Hepatocyte (in vitro differentiated cells): ENCODE data around the gene GPRIN3. TPM values are rescaled to one million over a fixed set of nuclear protein-coding genes. Genes with fewer than 3 reads are reported as not detected.

Experiments
- DNase-seq: peaks from one replicate; pipeline ENCODE4 v3.0.0-alpha.2; 2016; ENCODE audit warnings: low spot score
- H2AFZ ChIP-seq: fragments of 200-600 bp; sonication (generic); 2 replicates; pipeline ENCODE4 v1.6.0; 2016; ENCODE audit warnings: antibody characterized with exemption, mild to moderate bottlenecking
- H3K27ac ChIP-seq: fragments of 200-600 bp; sonication (generic); 2 replicates; pipeline ENCODE4 v1.5.1; 2016; ENCODE audit warnings: mild to moderate bottlenecking
- H3K27me3 ChIP-seq: fragments of 200-600 bp; sonication (generic); 2 replicates; pipeline ENCODE4 v1.6.1; 2016
- H3K36me3 ChIP-seq: fragments of 200-600 bp; sonication (generic); replicated peaks from 2 replicates; pipeline ENCODE4 v1.5.1; 2016; ENCODE audit warnings: low read depth; ENCODE audit not compliant: insufficient read depth
- H3K4me1 ChIP-seq: fragments of 200-600 bp; sonication (generic); 2 replicates; pipeline ENCODE4 v1.5.1; 2016; ENCODE audit warnings: mild to moderate bottlenecking, moderate library complexity; ENCODE audit not compliant: insufficient read depth
- H3K4me2 ChIP-seq: fragments of 200-600 bp; sonication (generic); 2 replicates; pipeline ENCODE4 v1.6.0; 2016
- H3K4me3 ChIP-seq: fragments of 200-600 bp; sonication (generic); 2 replicates; pipeline ENCODE4 v1.5.1; 2016; ENCODE audit warnings: mild to moderate bottlenecking
- H3K79me2 ChIP-seq: fragments of 200-600 bp; sonication (generic); 2 replicates; pipeline ENCODE4 v1.6.0; 2017; ENCODE audit warnings: mild to moderate bottlenecking
- H3K9me2 ChIP-seq: fragments of 200-600 bp; sonication (generic); replicated peaks from 2 replicates; pipeline ENCODE4 v1.6.0; 2017; ENCODE audit warnings: mild to moderate bottlenecking; ENCODE audit not compliant: insufficient read depth
- H3K9me3 ChIP-seq: fragments of 200-600 bp; sonication (generic); 2 replicates; pipeline ENCODE4 v1.5.1; 2016; ENCODE audit warnings: low read depth, mild to moderate bottlenecking
- H4K20me1 ChIP-seq: fragments of 200-600 bp; sonication (generic); 2 replicates; pipeline ENCODE4 v1.6.0; 2016; ENCODE audit warnings: mild to moderate bottlenecking; ENCODE audit not compliant: insufficient read depth, poor library complexity, severe bottlenecking
- CTCF ChIP-seq: fragments of 200-600 bp; sonication (generic); IDR thresholded peaks from 2 replicates; pipeline ENCODE4 v1.5.1; 2016; ENCODE audit warnings: antibody characterized with exemption, mild to moderate bottlenecking; ENCODE audit not compliant: poor library complexity
- EZH2 ChIP-seq: fragments of 200-600 bp; sonication (generic); IDR thresholded peaks from 2 replicates; pipeline ENCODE4 v1.6.1; 2016; ENCODE audit warnings: antibody characterized with exemption, mild to moderate bottlenecking, borderline replicate concordance
- EZH2phosphoT487 ChIP-seq: fragments of 200-600 bp; sonication (generic); IDR thresholded peaks from one replicate; pipeline ENCODE4 v1.6.1; 2018; ENCODE audit warnings: antibody characterized with exemption, mild to moderate bottlenecking, low read depth, moderate library complexity; ENCODE audit not compliant: unreplicated experiment, severe bottlenecking
- WGBS: methylation state at CpG from one replicate; pipeline ENCODE4 v1.1.6; 2016; ENCODE audit warnings: low lambda C conversion rate; ENCODE audit errors: missing lambda C conversion rate; 5-methylcytosine and 5-hydroxymethylcytosine counted together
- polyA plus RNA-seq: library from polyadenylated mRNA; unstranded; fragments of >200 nt; fragmentation: Nextera tagmentation; extraction: Ambion mirVana; gene quantifications from 2 replicates; pipeline ENCODE4 v1.2.1, GENCODE V29; 2016
- total RNA-seq: library from RNA; depleted of rRNA; stranded (reverse); fragments of >200 nt; gene quantifications from 2 replicates; pipeline ENCODE4 v1.2.3, GENCODE V29; 2014

Gene GPRIN3
- total and polyA plus RNA-seq, 2 experiments from 2014 or later: 0.64 to 3.0 TPM

DNA sequence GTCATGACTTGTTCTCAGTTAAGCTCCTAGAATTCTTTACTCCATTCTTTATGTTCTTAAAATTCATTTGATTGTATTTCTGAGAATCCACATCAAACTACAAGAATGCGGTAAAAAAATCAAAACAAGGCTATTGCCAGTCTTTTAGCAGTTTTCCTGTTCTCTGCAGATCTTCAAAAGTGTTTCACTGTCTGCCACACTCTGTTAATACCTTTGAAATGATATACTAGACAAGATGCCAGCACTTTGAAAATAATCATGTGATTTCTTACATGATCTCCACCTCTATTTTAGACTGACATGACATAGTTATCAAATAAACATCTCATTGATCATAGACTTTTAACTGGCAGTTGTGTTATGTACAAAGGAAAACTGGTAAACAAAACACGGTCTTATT is 30.1 kb upstream of the GPRIN3 start:
- no peaks in the 10 kb centered on the region for H3K4me1 ChIP-seq
- H3K9me2 ChIP-seq: no peaks in the 10 kb centered on the region
- WGBS: 77% methylated on average over 2 of the region's 2 CpGs
- no peak overlapping the region for H3K4me3 ChIP-seq
- no peak overlapping the region for H3K4me2 ChIP-seq
- H3K27ac ChIP-seq: no peak overlapping the region
- H2AFZ ChIP-seq: no peak overlapping the region
- TF ChIP-seq CTCF: no peak
- no peaks in the 10 kb centered on the region for H3K9me3 ChIP-seq
- H3K27me3 ChIP-seq: no peaks in the 10 kb centered on the region
- H3K36me3 ChIP-seq: no peaks in the 10 kb centered on the region
- DNase-seq: no peak
- H4K20me1 ChIP-seq: no peaks in the 10 kb centered on the region
- H3K79me2 ChIP-seq: no peaks in the 10 kb centered on the region

- H3K79me2 ChIP-seq: no peaks in the 10 kb centered on the region
Measured at GRCh38 chr4:89336818-89337420, 29.3 kb upstream of the GPRIN3 start.

GRCh38 chr4:89334830-89335229 is 27.2 kb upstream of the GPRIN3 start:
- Histone ChIP-seq H3K9me2 (no peaks in the 10 kb centered on the region), H3K36me3 (no peaks in the 10 kb centered on the region), H3K4me1 (no peaks in the 10 kb centered on the region), H3K27ac (no peak overlapping the region), H4K20me1 (no peaks in the 10 kb centered on the region), H3K9me3 (no peaks in the 10 kb centered on the region), H3K27me3 (no peaks in the 10 kb centered on the region), H3K4me2 (no peak overlapping the region), H3K4me3 (no peak overlapping the region), H2AFZ (no peak overlapping the region), H3K79me2 (no peaks in the 10 kb centered on the region)
- TF ChIP-seq EZH2phosphoT487 (no peak), CTCF (no peak), EZH2 (no peak)
- DNase-seq: no peak
- 50% methylated on average over 4 of the region's 4 CpGs for WGBS

More at GRCh38 chr4:89336818-89337420, 29.3 kb upstream of the GPRIN3 start:
- no peaks in the 10 kb centered on the region for H3K36me3 ChIP-seq
- no peak overlapping the region for H3K4me3 ChIP-seq
- 59% methylated on average over 4 of the region's 4 CpGs for WGBS
- no peaks in the 10 kb centered on the region for H3K9me2 ChIP-seq
- no peak for DNase-seq
- H3K9me3 ChIP-seq: no peaks in the 10 kb centered on the region
- no peak overlapping the region for H3K27ac ChIP-seq
- no peak overlapping the region for H3K4me2 ChIP-seq
- H4K20me1 ChIP-seq: no peaks in the 10 kb centered on the region
- H2AFZ ChIP-seq: no peak overlapping the region
- H3K27me3 ChIP-seq: no peaks in the 10 kb centered on the region
- H3K4me1 ChIP-seq: no peaks in the 10 kb centered on the region
- no peak for TF ChIP-seq EZH2phosphoT487
- TF ChIP-seq EZH2: no peak
- TF ChIP-seq CTCF: no peak

GRCh38 chr4:89334311-89334710 is 26.7 kb upstream of the GPRIN3 start:
- Histone ChIP-seq H3K36me3 (no peaks in the 10 kb centered on the region), H3K9me3 (no peaks in the 10 kb centered on the region), H3K4me1 (no peaks in the 10 kb centered on the region), H3K27me3 (no peaks in the 10 kb centered on the region), H3K79me2 (no peaks in the 10 kb centered on the region), H2AFZ (no peak overlapping the region), H3K9me2 (no peaks in the 10 kb centered on the region), H4K20me1 (no peaks in the 10 kb centered on the region), H3K4me3 (no peak overlapping the region), H3K4me2 (no peak overlapping the region), H3K27ac (no peak overlapping the region)
- no peak for TF ChIP-seq EZH2
- no peak for TF ChIP-seq CTCF
- no peak for TF ChIP-seq EZH2phosphoT487
- no peak for DNase-seq
